ENCODE results near the gene ZBTB7C. TPM values are rescaled to one million over a fixed set of nuclear protein-coding genes. Genes with fewer than 3 reads are reported as not detected.

The ZBTB7C gene
- total and polyA plus RNA-seq, 9 of the 15 experiments (the other 6 are each of a cell fraction or from before 2014, with no cell fraction given) = not detected

DNA sequence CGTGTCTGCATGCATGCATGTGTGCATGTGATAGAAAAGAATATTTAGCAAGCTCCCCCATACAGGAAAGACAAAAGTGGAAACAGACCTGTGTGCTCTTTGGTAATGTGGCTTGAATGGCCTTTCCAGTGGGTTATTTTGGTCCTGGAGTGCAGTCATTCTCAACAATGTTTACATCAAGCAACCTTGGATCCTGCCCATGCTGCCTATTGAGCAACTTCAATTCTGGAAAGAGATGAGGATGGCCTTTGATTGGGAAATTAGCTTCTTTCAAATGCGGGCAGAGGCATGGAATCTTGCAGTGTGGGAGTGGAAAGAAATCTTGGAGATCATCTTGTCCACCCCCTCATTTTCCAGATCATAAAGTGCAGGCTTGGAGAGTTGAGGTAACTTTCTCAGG, 391.5 kb downstream of the ZBTB7C start (continued):
- TF ChIP-seq, protein P1, sequence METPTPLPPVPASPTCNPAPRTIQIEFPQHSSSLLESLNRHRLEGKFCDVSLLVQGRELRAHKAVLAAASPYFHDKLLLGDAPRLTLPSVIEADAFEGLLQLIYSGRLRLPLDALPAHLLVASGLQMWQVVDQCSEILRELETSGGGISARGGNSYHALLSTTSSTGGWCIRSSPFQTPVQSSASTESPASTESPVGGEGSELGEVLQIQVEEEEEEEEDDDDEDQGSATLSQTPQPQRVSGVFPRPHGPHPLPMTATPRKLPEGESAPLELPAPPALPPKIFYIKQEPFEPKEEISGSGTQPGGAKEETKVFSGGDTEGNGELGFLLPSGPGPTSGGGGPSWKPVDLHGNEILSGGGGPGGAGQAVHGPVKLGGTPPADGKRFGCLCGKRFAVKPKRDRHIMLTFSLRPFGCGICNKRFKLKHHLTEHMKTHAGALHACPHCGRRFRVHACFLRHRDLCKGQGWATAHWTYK (CRISPR knock-in tag; IDR thresholded peaks at IDR 0.05) = no peak
- no peak for TF ChIP-seq PCBP1 (IDR thresholded peaks at IDR 0.05; ENCODE audit: low read depth, low read length, poor library complexity, severe bottlenecking)
- TF ChIP-seq EP300 (IDR thresholded peaks at IDR 0.05; ENCODE audit: low read length) = no peak

DNA sequence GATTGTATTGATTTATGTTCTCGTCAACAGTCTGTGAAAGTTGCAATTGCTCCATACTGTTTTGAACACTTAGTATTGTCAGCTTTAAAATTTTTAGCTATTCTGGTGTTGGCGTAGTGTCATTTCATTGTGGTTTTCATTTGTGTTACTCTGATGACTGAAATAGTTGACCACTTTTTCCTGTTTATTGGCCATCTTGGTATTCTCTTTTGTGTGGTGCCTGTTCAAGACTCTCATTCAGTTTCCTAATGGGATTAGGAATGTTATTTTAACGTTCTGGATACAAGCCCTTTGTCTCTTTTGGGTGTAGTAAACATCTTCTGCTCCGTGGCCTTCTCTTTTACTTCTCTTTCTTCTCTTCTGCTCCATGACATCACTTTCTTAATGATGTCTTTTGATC, 396.0 kb downstream of the ZBTB7C start:
- 6% methylated on average over 4 of the region's 4 CpGs for WGBS (ENCODE audit: insufficient coverage, low coverage, missing lambda C conversion rate)
- ATAC-seq (no peak), DNase-seq (ENCODE audit: extremely low read depth in 1 of 4, low spot score in 3 of 4) (no peak), FAIRE-seq (no peak)
- Histone ChIP-seq H3K4me2 (ENCODE audit: insufficient read depth, low read length) (no peak overlapping the region), H3K9ac (ENCODE audit: insufficient read depth in 1 of 2, low read depth in 2 of 2, low read length in 2 of 2) (no peak overlapping the region), H4K20me1 (replicated peaks; ENCODE audit: control insufficient read depth, insufficient read depth, low read length) (no peaks in the 10 kb centered on the region), H2AFZ (ENCODE audit: low read depth, low read length) (no peak overlapping the region), H3K27me3 (ENCODE audit: control insufficient read depth in 2 of 2, insufficient read depth in 2 of 2, low read length in 2 of 2) (no peaks in the 10 kb centered on the region), H3K27ac (ENCODE audit: extremely low read depth, low read depth, low read length) (no peak overlapping the region), H3K9me3 (replicated peaks; ENCODE audit: control insufficient read depth, insufficient read depth, low read depth, low read length) (no peaks in the 10 kb centered on the region), H3K9me1 (ENCODE audit: control insufficient read depth, insufficient read depth, low read length) (no peaks in the 10 kb centered on the region), H3K4me1 (replicated peaks in 1 of 2; ENCODE audit: control insufficient read depth in 2 of 2, insufficient read depth in 2 of 2, low read length in 2 of 2) (peaks cover 0 to 4% of the 10 kb centered on the region in 2 experiments; a peak in 2 of 5 replicates), H3K79me2 (ENCODE audit: control insufficient read depth, insufficient read depth, low read length) (no peaks in the 10 kb centered on the region), H3K4me3 (no peak overlapping the region), H3K36me3 (ENCODE audit: control insufficient read depth, insufficient read depth, low read length) (no peaks in the 10 kb centered on the region)
- in situ Hi-C loops (cut with MboI) (loop anchor here (5.0 kb wide), 1 partner anchor 61 kb away; no protein-coding TSS in a partner anchor), intact Hi-C loops (cut with micrococcal nuclease) (no loop called here)
- ChIA-PET POLR2A (no interaction called here), CTCF (ENCODE audit: low intra/inter-chr PET ratio) (no interaction called here)
- TF ChIP-seq CCNT2 (IDR thresholded peaks at IDR 0.05; ENCODE audit: borderline replicate concordance, extremely low read depth, insufficient read length, low read depth, low read length) = no peak
- TF ChIP-seq POU5F1 (IDR thresholded peaks at IDR 0.05; ENCODE audit: borderline replicate concordance, low read depth, low read length, partially characterized antibody) = no peak
- TF ChIP-seq, protein P2, sequence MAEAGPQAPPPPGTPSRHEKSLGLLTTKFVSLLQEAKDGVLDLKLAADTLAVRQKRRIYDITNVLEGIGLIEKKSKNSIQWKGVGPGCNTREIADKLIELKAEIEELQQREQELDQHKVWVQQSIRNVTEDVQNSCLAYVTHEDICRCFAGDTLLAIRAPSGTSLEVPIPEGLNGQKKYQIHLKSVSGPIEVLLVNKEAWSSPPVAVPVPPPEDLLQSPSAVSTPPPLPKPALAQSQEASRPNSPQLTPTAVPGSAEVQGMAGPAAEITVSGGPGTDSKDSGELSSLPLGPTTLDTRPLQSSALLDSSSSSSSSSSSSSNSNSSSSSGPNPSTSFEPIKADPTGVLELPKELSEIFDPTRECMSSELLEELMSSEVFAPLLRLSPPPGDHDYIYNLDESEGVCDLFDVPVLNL (CRISPR knock-in tag; IDR thresholded peaks at IDR 0.05; ENCODE audit: low read depth) = no peak
- no peak for TF ChIP-seq CXXC5 (CRISPR knock-in tag; IDR thresholded peaks at IDR 0.05)
- no peak for TF ChIP-seq ZNF551 (CRISPR knock-in tag; IDR thresholded peaks at IDR 0.05)
- no TSS peak for BruUV-seq (replicated peaks)

All from K562 (cell line).